ENCODE results near the gene FSTL4. TPM values are rescaled to one million over a fixed set of nuclear protein-coding genes. Genes with fewer than 3 reads are reported as not detected.
A peak's percentile ranks its signal among the peaks of the same experiment; 100 is the strongest.

FSTL4 gene
- polyA plus RNA-seq, 4 donors = 0.78 to 1.2 (median 0.99) TPM

GRCh38 chr5:133611357-133612248, 738 bp downstream of the FSTL4 start:
- DNase-seq (ENCODE audit: low read depth in 4 of 4, low spot score in 2 of 4) = no peak

GRCh38 chr5:133610489-133611356, 1.6 kb downstream of the FSTL4 start:
- peak in 3 of 4 donors; percentile 41 to 62 (median 50) for DNase-seq (ENCODE audit: low read depth in 4 of 4, low spot score in 2 of 4)

GRCh38 chr5:133607451-133607850, 4.9 kb downstream of the FSTL4 start:
- no peak for DNase-seq (ENCODE audit: low read depth in 4 of 4, low spot score in 2 of 4)

GRCh38 chr5:133606835-133607234, 5.5 kb downstream of the FSTL4 start:
- no peak for DNase-seq (ENCODE audit: low read depth in 4 of 4, low spot score in 2 of 4)

GRCh38 chr5:133605323-133605722, 7.0 kb downstream of the FSTL4 start:
- no peak for DNase-seq (ENCODE audit: low read depth in 4 of 4, low spot score in 2 of 4)

- DNase-seq (ENCODE audit: low read depth in 4 of 4, low spot score in 2 of 4) = no peak
Observed at GRCh38 chr5:133603711-133604110, 8.6 kb downstream of the FSTL4 start.

GRCh38 chr5:133602835-133603380, 9.4 kb downstream of the FSTL4 start:
- no peak for DNase-seq (ENCODE audit: low read depth in 4 of 4, low spot score in 2 of 4)

- no peak for DNase-seq (ENCODE audit: low read depth in 4 of 4, low spot score in 2 of 4)
Observed at GRCh38 chr5:133599600-133599999, 12.7 kb downstream of the FSTL4 start.

GRCh38 chr5:133599044-133599443, 13.3 kb downstream of the FSTL4 start:
- DNase-seq (ENCODE audit: low read depth in 4 of 4, low spot score in 2 of 4) = no peak

GRCh38 chr5:133596049-133596448, 16.3 kb downstream of the FSTL4 start:
- no peak for DNase-seq (ENCODE audit: low read depth in 4 of 4, low spot score in 2 of 4)

GRCh38 chr5:133595465-133595864, 16.9 kb downstream of the FSTL4 start:
- no peak for DNase-seq (ENCODE audit: low read depth in 4 of 4, low spot score in 2 of 4)

GRCh38 chr5:133589286-133589685, 23.1 kb downstream of the FSTL4 start:
- DNase-seq (ENCODE audit: low read depth in 4 of 4, low spot score in 2 of 4) = no peak

- no peak for DNase-seq (ENCODE audit: low read depth in 4 of 4, low spot score in 2 of 4)
Observed at GRCh38 chr5:133582971-133583370, 29.4 kb downstream of the FSTL4 start.

GRCh38 chr5:133581918-133582317, 30.4 kb downstream of the FSTL4 start:
- DNase-seq (ENCODE audit: low read depth in 4 of 4, low spot score in 2 of 4) = no peak

GRCh38 chr5:133581348-133581747, 31.0 kb downstream of the FSTL4 start:
- DNase-seq (ENCODE audit: low read depth in 4 of 4, low spot score in 2 of 4) = no peak

GRCh38 chr5:133580618-133581017, 31.7 kb downstream of the FSTL4 start:
- DNase-seq (ENCODE audit: low read depth in 4 of 4, low spot score in 2 of 4) = no peak

GRCh38 chr5:133579766-133580165, 32.6 kb downstream of the FSTL4 start:
- no peak for DNase-seq (ENCODE audit: low read depth in 4 of 4, low spot score in 2 of 4)

GRCh38 chr5:133569347-133569746, 43.0 kb downstream of the FSTL4 start:
- no peak for DNase-seq (ENCODE audit: low read depth in 4 of 4, low spot score in 2 of 4)

- peak; percentile 14 to 44 (median 24) for DNase-seq (ENCODE audit: low read depth in 4 of 4, low spot score in 2 of 4)
Observed at GRCh38 chr5:133565993-133566392, 46.3 kb downstream of the FSTL4 start.

GRCh38 chr5:133564921-133565565, 47.3 kb downstream of the FSTL4 start:
- no peak for DNase-seq (ENCODE audit: low read depth in 4 of 4, low spot score in 2 of 4)

GRCh38 chr5:133562554-133562953, 49.8 kb downstream of the FSTL4 start:
- DNase-seq (ENCODE audit: low read depth in 4 of 4, low spot score in 2 of 4) = no peak

Measured in left renal cortex interstitium (tissue), 4 donors.